ENCODE results near the gene ABI3BP. TPM values are rescaled to one million over a fixed set of nuclear protein-coding genes. Genes with fewer than 3 reads are reported as not detected.

Gene ABI3BP
- total RNA-seq, 4 donors from 2014 or later: 51.2 to 172 (median 116) TPM

DNA sequence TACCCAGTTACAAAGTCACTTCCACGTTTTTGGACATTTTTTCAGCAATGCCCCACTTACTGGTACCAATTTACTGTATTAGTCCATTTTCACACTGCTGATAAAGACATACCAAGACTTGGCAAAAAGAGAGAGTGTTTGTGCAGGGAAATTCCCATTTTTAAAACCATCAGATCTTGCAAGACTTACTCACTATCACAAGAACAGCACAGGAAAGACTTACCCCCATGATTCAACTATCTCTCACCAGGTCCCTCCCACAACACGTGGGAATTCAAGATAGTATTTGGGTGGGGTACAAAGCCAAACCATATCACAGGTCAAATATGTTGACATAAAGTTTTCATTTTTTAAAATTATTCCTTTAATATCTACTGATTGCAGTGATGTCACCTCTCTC is 16.2 kb upstream of the ABI3BP start:
- TF ChIP-seq, protein P1, sequence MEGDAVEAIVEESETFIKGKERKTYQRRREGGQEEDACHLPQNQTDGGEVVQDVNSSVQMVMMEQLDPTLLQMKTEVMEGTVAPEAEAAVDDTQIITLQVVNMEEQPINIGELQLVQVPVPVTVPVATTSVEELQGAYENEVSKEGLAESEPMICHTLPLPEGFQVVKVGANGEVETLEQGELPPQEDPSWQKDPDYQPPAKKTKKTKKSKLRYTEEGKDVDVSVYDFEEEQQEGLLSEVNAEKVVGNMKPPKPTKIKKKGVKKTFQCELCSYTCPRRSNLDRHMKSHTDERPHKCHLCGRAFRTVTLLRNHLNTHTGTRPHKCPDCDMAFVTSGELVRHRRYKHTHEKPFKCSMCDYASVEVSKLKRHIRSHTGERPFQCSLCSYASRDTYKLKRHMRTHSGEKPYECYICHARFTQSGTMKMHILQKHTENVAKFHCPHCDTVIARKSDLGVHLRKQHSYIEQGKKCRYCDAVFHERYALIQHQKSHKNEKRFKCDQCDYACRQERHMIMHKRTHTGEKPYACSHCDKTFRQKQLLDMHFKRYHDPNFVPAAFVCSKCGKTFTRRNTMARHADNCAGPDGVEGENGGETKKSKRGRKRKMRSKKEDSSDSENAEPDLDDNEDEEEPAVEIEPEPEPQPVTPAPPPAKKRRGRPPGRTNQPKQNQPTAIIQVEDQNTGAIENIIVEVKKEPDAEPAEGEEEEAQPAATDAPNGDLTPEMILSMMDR (IDR thresholded peaks at IDR 0.05; ENCODE audit: low read depth): no peak

DNA sequence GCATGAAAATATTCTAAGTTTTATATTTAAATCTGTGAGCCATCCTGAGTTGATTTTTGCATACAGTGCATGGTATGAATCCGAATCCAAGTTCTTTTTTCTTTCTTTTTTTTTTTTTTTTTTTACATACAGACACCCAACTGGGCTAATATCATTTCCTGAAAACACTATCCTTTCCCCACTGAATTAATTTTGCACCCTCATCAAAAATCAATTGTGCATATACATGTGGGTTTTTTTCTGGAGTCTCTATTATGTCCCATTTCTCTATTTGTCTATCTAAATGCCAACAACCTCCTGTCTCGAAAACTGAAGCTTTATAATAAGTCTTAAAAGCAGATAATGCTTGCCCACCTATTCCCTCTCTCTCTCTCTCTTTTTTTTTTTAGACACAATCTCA is 5.9 kb upstream of the ABI3BP start:
- TF ChIP-seq, protein P1 (IDR thresholded peaks at IDR 0.05; ENCODE audit: low read depth): no peak

DNA sequence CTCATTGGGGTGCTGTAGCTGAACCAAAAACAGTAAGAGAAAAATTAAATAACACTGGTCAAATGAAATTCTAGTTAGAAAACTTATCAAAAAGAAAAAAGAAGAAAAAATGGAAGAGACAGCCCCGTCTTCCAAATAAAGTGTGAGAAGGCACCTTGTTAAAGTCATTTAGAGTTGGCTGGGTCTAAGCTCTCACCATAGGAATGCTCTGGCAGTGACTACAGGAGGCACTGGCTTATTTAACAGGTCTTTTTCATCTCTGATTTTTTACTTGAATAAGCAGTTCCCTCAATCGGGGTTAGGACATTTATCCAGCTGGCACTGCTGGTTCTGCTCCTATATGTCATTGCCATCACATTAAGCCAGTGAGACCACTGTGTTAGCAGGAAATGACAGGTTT is 1.6 kb upstream of the ABI3BP start:
- TF ChIP-seq, protein P1 (IDR thresholded peaks at IDR 0.05; ENCODE audit: low read depth): no peak

DNA sequence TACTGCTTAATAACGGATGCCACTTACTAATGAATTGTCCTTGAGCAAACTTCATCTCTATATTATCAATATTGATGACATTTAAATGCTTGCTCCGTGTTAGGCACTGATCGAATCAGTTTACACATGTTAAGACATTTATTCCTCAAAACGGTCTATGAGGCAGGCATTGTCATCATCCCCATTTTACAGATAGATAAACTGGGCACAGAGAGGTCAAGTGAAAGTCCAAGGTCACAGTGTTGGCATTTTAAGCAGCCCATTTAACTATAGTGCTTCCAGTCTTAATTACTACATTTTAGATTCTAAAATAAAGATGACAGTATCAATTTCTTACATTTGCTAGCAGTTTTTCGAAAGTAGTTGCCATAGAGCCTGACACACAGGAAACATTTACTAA is 966 bp upstream of the ABI3BP start:
- TF ChIP-seq, protein P1 (IDR thresholded peaks at IDR 0.05; ENCODE audit: low read depth): no peak

DNA sequence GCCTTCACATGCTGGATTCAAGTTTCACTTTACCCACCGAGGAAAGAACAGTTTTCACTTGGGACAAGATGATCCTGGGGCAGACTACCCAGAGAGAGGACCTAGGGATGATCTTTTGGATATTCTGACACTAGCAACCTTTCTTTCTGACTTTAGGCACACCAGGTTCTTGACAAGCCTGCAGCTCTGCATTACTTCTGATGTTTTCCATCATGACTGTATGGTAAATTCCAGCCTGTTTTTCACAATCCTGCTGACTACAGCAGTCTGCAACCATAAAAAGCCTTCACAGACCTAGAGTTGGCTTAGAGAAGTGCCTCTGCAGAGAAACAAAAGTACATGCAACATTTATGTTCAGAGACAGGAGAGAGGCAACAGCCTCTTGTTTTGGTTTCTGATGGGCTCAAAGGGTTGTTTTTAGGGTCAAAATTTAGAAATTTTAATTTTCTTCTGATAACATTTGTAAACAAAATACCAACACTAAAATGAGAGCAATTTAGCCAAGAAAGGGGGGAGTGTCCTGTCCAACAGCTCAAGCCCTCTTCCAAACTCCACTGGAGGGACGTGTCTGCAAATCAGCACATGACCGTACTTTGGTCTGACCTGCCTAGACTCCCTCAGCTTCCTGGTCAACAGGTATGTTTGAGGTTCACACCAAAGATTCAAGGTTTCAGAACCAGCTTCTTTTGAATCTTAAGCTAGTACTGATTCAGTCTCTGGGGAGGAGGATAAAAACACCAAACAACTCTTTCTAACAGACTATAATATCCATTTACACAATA is 799 bp downstream of the ABI3BP start:
- TF ChIP-seq, protein P1 (IDR thresholded peaks at IDR 0.05; ENCODE audit: low read depth): no peak

DNA sequence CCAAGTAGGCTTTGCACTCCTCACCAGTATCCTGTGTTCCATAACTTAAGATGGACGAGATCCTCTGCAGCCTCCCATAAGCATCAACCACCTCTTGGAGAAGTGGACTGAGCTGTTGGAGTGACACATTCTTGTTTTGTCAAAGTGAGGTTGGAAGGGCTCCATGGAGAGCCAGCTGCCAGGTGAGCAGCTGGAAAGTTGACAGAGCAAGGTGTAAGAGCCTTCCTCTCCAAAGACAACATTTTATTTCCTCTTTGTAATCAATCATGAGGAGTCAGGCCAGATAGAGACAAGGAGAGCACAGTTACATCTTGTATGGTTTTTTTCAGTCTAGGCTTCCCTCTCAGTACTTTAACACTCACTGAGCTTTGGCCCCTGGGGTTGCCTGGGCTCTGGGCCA is 5.1 kb downstream of the ABI3BP start:
- TF ChIP-seq, protein P1 (IDR thresholded peaks at IDR 0.05; ENCODE audit: low read depth): no peak

DNA sequence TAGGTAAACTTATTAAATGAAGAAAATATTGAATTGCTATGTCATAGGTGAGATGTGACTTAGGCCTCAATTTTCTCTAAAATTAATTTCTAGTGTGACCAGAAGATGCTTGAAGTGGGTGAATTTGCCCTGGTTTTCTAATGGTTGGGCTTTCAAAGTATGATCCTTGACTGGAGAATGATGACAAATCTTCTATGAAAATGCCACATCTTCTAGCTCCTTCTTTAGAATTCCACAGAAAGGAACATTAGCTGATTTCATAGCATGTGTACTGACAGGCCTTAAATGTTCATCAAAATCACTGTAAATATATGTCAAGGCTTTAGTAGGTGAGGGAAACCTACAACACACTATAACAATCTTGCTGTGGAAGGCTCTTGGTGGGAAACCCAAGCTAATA is 8.9 kb downstream of the ABI3BP start:
- TF ChIP-seq, protein P1 (IDR thresholded peaks at IDR 0.05; ENCODE audit: low read depth): no peak

Measured in subcutaneous adipose tissue (tissue), 4 donors.